ENCODE measurements around the gene GLIS1. TPM values are rescaled to one million over a fixed set of nuclear protein-coding genes. Genes with fewer than 3 reads are reported as not detected.

The GLIS1 gene
- polyA plus RNA-seq, 1 donor from 2014 or later = not detected

- TF ChIP-seq REST (IDR thresholded peaks at IDR 0.05; ENCODE audit: borderline replicate concordance) = no peak
- TF ChIP-seq MXI1 (conservative IDR thresholded peaks at IDR 0.05; ENCODE audit: poor library complexity, severe bottlenecking) = no peak
- TF ChIP-seq RAD21 (conservative IDR thresholded peaks at IDR 0.05) = no peak
- TF ChIP-seq EP300 (conservative IDR thresholded peaks at IDR 0.05; ENCODE audit: poor library complexity, severe bottlenecking) = no peak
Observed at GRCh38 chr1:53559854-53560580, 178.9 kb downstream of the GLIS1 start (continued).

DNA sequence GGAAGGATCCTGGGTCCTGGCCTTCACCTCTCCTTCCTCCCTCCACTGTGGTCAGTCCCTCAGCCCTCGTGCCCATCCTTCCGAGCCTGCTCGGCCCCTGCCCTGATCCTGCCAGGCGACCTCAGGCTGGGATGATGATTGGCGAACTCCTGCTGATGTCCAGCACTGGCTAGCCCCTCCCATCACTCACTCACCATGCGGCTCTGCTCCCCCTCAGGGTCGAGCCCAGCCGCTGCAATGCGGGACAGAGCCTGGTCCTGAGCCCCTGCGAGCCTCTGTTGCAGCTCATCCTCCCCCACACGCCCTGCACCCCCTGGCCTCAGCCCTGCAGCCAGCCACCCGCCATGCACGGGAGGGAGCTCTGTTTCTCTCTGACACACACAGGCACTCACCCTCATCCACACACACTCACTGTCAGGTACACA lies 179.6 kb downstream of the GLIS1 start:
- H3K9me3 ChIP-seq (ENCODE audit: low read length) = no peaks in the 10 kb centered on the region

More for the DNA sequence above, 179.6 kb downstream of the GLIS1 start:
- Histone ChIP-seq H3K9me2 (ENCODE audit: insufficient read depth, low read length) (no peaks in the 10 kb centered on the region), H3K9ac (ENCODE audit: low read length) (no peak overlapping the region), H3K27ac (ENCODE audit: low read length) (no peak overlapping the region), H3K36me3 (ENCODE audit: insufficient read depth, low read length) (no peaks in the 10 kb centered on the region), H3K4me2 (ENCODE audit: low read length) (no peak overlapping the region), H2AFZ (ENCODE audit: low read depth, low read length) (no peak overlapping the region), H3K4me3 (ENCODE audit: low read length) (no peak overlapping the region), H3F3A (ENCODE audit: insufficient read depth, low read length, poor library complexity, severe bottlenecking) (no peaks in the 10 kb centered on the region), H4K20me1 (ENCODE audit: insufficient read depth) (no peaks in the 10 kb centered on the region), H3K79me2 (replicated peaks; ENCODE audit: insufficient read depth, low read length) (no peaks in the 10 kb centered on the region), H3K27me3 (ENCODE audit: insufficient read depth, low read depth, low read length) (no peaks in the 10 kb centered on the region)
- TF ChIP-seq EP300 (conservative IDR thresholded peaks at IDR 0.05; ENCODE audit: poor library complexity, severe bottlenecking) (no peak), CTCF (IDR thresholded peaks at IDR 0.05; ENCODE audit: poor library complexity, severe bottlenecking) (no peak), POLR2AphosphoS5 (IDR thresholded peaks at IDR 0.05) (no peak), MXI1 (conservative IDR thresholded peaks at IDR 0.05; ENCODE audit: poor library complexity, severe bottlenecking) (no peak), TAF1 (IDR thresholded peaks at IDR 0.05; ENCODE audit: low read depth) (no peak), SMC3 (conservative IDR thresholded peaks at IDR 0.05; ENCODE audit: poor library complexity) (no peak), REST (IDR thresholded peaks at IDR 0.05; ENCODE audit: borderline replicate concordance) (no peak)

Data from neural cell (in vitro differentiated cells).